ENCODE results near the gene METAP1D.
"Not testable (repeated sequence)": the region's sequence is repeated elsewhere in the genome, so short reads cannot be mapped to it uniquely, and the experiment has no call there.

METAP1D gene

GRCh38 chr2:172109256-172109987, 109.7 kb downstream of the METAP1D start:
- TF ChIP-seq CTCF (IDR thresholded peaks at IDR 0.05; ENCODE audit: low read depth, low read length), result no peak
- no peak for DNase-seq (ENCODE audit: extremely low read depth, low read depth)

GRCh38 chr2:172109988-172110811, 110.4 kb downstream of the METAP1D start:
- no peak for DNase-seq (ENCODE audit: extremely low read depth, low read depth)
- TF ChIP-seq CTCF (IDR thresholded peaks at IDR 0.05; ENCODE audit: low read depth, low read length), result no peak

- TF ChIP-seq CTCF (IDR thresholded peaks at IDR 0.05; ENCODE audit: low read depth, low read length), result peak; percentile 26
- DNase-seq (ENCODE audit: extremely low read depth, low read depth), result no peak
Measured at GRCh38 chr2:172113617-172114016, 113.9 kb downstream of the METAP1D start.

GRCh38 chr2:172114176-172114575, 114.4 kb downstream of the METAP1D start:
- not testable (repeated sequence) for DNase-seq (ENCODE audit: extremely low read depth, low read depth)

GRCh38 chr2:172114579-172114978, 114.8 kb downstream of the METAP1D start:
- no peak for TF ChIP-seq CTCF (IDR thresholded peaks at IDR 0.05; ENCODE audit: low read depth, low read length)
- DNase-seq (ENCODE audit: extremely low read depth, low read depth), result no peak

- no peak for TF ChIP-seq CTCF (IDR thresholded peaks at IDR 0.05; ENCODE audit: low read depth, low read length)
- no peak for DNase-seq (ENCODE audit: extremely low read depth, low read depth)
Measured at GRCh38 chr2:172116107-172116506, 116.4 kb downstream of the METAP1D start.

GRCh38 chr2:172119089-172119488, 119.3 kb downstream of the METAP1D start:
- no peak for TF ChIP-seq CTCF (IDR thresholded peaks at IDR 0.05; ENCODE audit: low read depth, low read length)
- DNase-seq (ENCODE audit: extremely low read depth, low read depth), result no peak

All from AG09319 (cell line).